IMR-90 (cell line): ENCODE results near the gene TBCK. TPM values are rescaled to one million over a fixed set of nuclear protein-coding genes. Genes with fewer than 3 reads are reported as not detected.

Experiments used
- ATAC-seq: fragments of 200-7000 bp; cut with Tn5 transposase; 2 replicates; pipeline ENCODE4 v1.9.1; 2020; ENCODE audit warnings: low read depth, mild to moderate bottlenecking, moderate library complexity
- BruUV-seq: library from RNA; stranded (reverse); fragments of 400-500 nt; replicated peaks from 2 replicates; lab custom pipeline; 2021; lab: Mats Ljungman, UMichigan
- CTCF ChIA-PET: fragments of 300-600 bp; formaldehyde crosslinking; extraction: SDS; loops from one replicate; lab custom pipeline; 2021; ENCODE audit warnings: antibody characterized with exemption; lab: Yijun Ruan, JAX
- POLR2A ChIA-PET: fragments of 300-600 bp; sonication (Branson Sonifier 250); formaldehyde crosslinking; loops from one replicate; lab custom pipeline; 2022; ENCODE audit warnings: antibody characterized with exemption; ENCODE audit not compliant: unreplicated experiment; lab: Charles Lee
- DNase-seq: peaks from one replicate; pipeline ENCODE4 v3.0.0; 2013
- H2AFZ ChIP-seq: replicated peaks from 2 replicates; pipeline ENCODE3; 2013; ENCODE audit warnings: low read length, mild to moderate bottlenecking; ENCODE audit not compliant: poor library complexity
- H2AK5ac ChIP-seq: 2 replicates; pipeline ENCODE4 v1.6.1; 2013; ENCODE audit warnings: low read depth, low read length, inconsistent platforms
- H2AK9ac ChIP-seq: replicated peaks from 2 replicates; pipeline ENCODE3; 2013; ENCODE audit warnings: mild to moderate bottlenecking, low read depth, low read length, moderate library complexity; ENCODE audit not compliant: poor library complexity
- H2BK120ac ChIP-seq: 2 replicates; pipeline ENCODE4 v1.6.1; 2013; ENCODE audit warnings: low read depth, low read length, inconsistent platforms
- H2BK15ac ChIP-seq: 3 replicates; pipeline ENCODE4 v1.6.1; 2013; ENCODE audit warnings: low read depth, low read length, inconsistent platforms
- H2BK20ac ChIP-seq: 2 replicates; pipeline ENCODE4 v1.6.1; 2013; ENCODE audit warnings: low read depth, mild to moderate bottlenecking, inconsistent platforms, low read length, moderate library complexity
- H2BK5ac ChIP-seq: 2 replicates; pipeline ENCODE4 v1.6.1; 2013; ENCODE audit warnings: mild to moderate bottlenecking, low read depth, low read length, inconsistent platforms; ENCODE audit not compliant: poor library complexity, severe bottlenecking
- H3K14ac ChIP-seq: replicated peaks from 2 replicates; pipeline ENCODE4 v1.6.1; 2013; ENCODE audit warnings: low read depth, low read length, inconsistent platforms
- H3K18ac ChIP-seq: 2 replicates; pipeline ENCODE4 v1.6.1; 2013; ENCODE audit warnings: low read depth, low read length, control low read depth
- H3K23ac ChIP-seq: 2 replicates; pipeline ENCODE4 v1.6.1; 2013; ENCODE audit warnings: low read depth, low read length, inconsistent platforms
- H3K27ac ChIP-seq: 2 replicates; pipeline ENCODE4 v1.5.1; 2013; ENCODE audit warnings: mild to moderate bottlenecking, control low read depth, low read length; ENCODE audit not compliant: insufficient read depth
- H3K27me3 ChIP-seq: 2 replicates; pipeline ENCODE4 v1.6.1; 2013; ENCODE audit warnings: low read length; ENCODE audit not compliant: control insufficient read depth, insufficient read depth
- H3K36me3 ChIP-seq: 2 replicates; pipeline ENCODE4 v1.6.1; 2013; ENCODE audit warnings: low read length, mixed read lengths; ENCODE audit not compliant: control insufficient read depth, insufficient read depth
- H3K4ac ChIP-seq: 2 replicates; pipeline ENCODE4 v1.6.1; 2013; ENCODE audit warnings: low read depth, low read length, inconsistent platforms
- H3K4me1 ChIP-seq: 2 replicates; pipeline ENCODE4 v1.6.1; 2013; ENCODE audit warnings: low read length, mixed read lengths; ENCODE audit not compliant: control insufficient read depth, insufficient read depth
- H3K4me2 ChIP-seq: 2 replicates; pipeline ENCODE4 v1.6.1; 2013; ENCODE audit warnings: low read depth, mild to moderate bottlenecking, control low read depth, low read length, moderate library complexity
- H3K4me3 ChIP-seq: 2 replicates; pipeline ENCODE4 v1.5.1; 2013; ENCODE audit warnings: low read depth, mild to moderate bottlenecking, control low read depth, low read length, moderate library complexity; ENCODE audit not compliant: insufficient read depth
- H3K56ac ChIP-seq: 2 replicates; pipeline ENCODE4 v1.6.1; 2013; ENCODE audit warnings: low read length, inconsistent platforms; ENCODE audit not compliant: insufficient read depth; ENCODE audit errors: extremely low read depth
- H3K79me1 ChIP-seq, 2 experiments: 2 replicates each; pipeline ENCODE4 v1.6.1; 2013; ENCODE audit warnings: low read length in 2 of 2, inconsistent platforms in 1 of 2, low read depth in 1 of 2
- H3K9ac ChIP-seq: 2 replicates; pipeline ENCODE4 v1.6.1; 2013; ENCODE audit warnings: low read depth, low read length, control low read depth
- H3K9me1 ChIP-seq: 2 replicates; pipeline ENCODE4 v1.6.1; 2013; ENCODE audit warnings: low read length, inconsistent platforms; ENCODE audit not compliant: insufficient read depth
- H3K9me3 ChIP-seq: 2 replicates; pipeline ENCODE4 v1.6.1; 2013; ENCODE audit warnings: low read length; ENCODE audit not compliant: control insufficient read depth, insufficient read depth
- H4K20me1 ChIP-seq: 2 replicates; pipeline ENCODE4 v1.6.1; 2013; ENCODE audit warnings: low read length, inconsistent platforms; ENCODE audit not compliant: insufficient read depth
- H4K5ac ChIP-seq: 2 replicates; pipeline ENCODE4 v1.6.1; 2013; ENCODE audit warnings: mild to moderate bottlenecking, low read depth, low read length, control low read depth
- H4K8ac ChIP-seq, 2 experiments: 2 replicates each; pipeline ENCODE4 v1.6.1; 2013; ENCODE audit warnings: low read depth in 2 of 2, low read length in 2 of 2, control low read depth in 1 of 2, inconsistent platforms in 1 of 2
- H4K91ac ChIP-seq: 2 replicates; pipeline ENCODE4 v1.6.1; 2013; ENCODE audit warnings: low read depth, low read length, inconsistent platforms; ENCODE audit not compliant: insufficient read depth
- BHLHE40 ChIP-seq: fragments of 150-350 bp; IDR thresholded peaks from 2 replicates; pipeline ENCODE4 v1.6.1; 2016; ENCODE audit warnings: mild to moderate bottlenecking, low read depth, low read length
- CEBPB ChIP-seq: IDR thresholded peaks from 2 replicates; pipeline ENCODE4 v1.6.1; 2012; ENCODE audit warnings: low read depth, low read length, improper control_type of control experiment
- CHD1 ChIP-seq: IDR thresholded peaks from 2 replicates; pipeline ENCODE4 v1.6.1; 2012; ENCODE audit warnings: low read depth, low read length, improper control_type of control experiment
- CTCF ChIP-seq: conservative IDR thresholded peaks from 2 replicates; pipeline ENCODE4 v1.5.1; 2012; ENCODE audit warnings: mild to moderate bottlenecking, low read depth, low read length, improper control_type of control experiment
- ELK1 ChIP-seq: fragments of 150-350 bp; IDR thresholded peaks from 2 replicates; pipeline ENCODE4 v1.6.1; 2016; ENCODE audit warnings: low read depth, mild to moderate bottlenecking, low read length, moderate library complexity, borderline replicate concordance
- FOS ChIP-seq: fragments of 150-350 bp; IDR thresholded peaks from 2 replicates; pipeline ENCODE4 v1.6.1; 2016; ENCODE audit warnings: low read depth, low read length
- MAFK ChIP-seq: IDR thresholded peaks from 2 replicates; pipeline ENCODE4 v1.6.1; 2012; ENCODE audit warnings: low read depth, low read length, improper control_type of control experiment
- MAZ ChIP-seq: IDR thresholded peaks from 2 replicates; pipeline ENCODE4 v1.6.1; 2012; ENCODE audit warnings: low read depth, mild to moderate bottlenecking, low read length, improper control_type of control experiment, moderate library complexity, borderline replicate concordance
- MXI1 ChIP-seq: IDR thresholded peaks from 2 replicates; pipeline ENCODE4 v1.6.1; 2012; ENCODE audit warnings: low read depth, mild to moderate bottlenecking, low read length, moderate library complexity, borderline replicate concordance
- NFE2L2 ChIP-seq: fragments of 150-350 bp; IDR thresholded peaks from 2 replicates; pipeline ENCODE4 v1.6.1; 2016; ENCODE audit warnings: low read depth, mild to moderate bottlenecking, low read length
- POLR2A ChIP-seq: IDR thresholded peaks from 2 replicates; pipeline ENCODE4 v1.6.1; 2012; ENCODE audit warnings: mild to moderate bottlenecking, low read depth, low read length
- RAD21 ChIP-seq: IDR thresholded peaks from 2 replicates; pipeline ENCODE4 v1.6.1; 2012; ENCODE audit warnings: low read length, improper control_type of control experiment
- RCOR1 ChIP-seq: IDR thresholded peaks from 2 replicates; pipeline ENCODE4 v1.6.1; 2012; ENCODE audit warnings: mild to moderate bottlenecking, low read length, improper control_type of control experiment; ENCODE audit not compliant: insufficient replicate concordance
- RFX5 ChIP-seq: IDR thresholded peaks from 2 replicates; pipeline ENCODE4 v1.8.0; 2012; ENCODE audit warnings: low read depth, mild to moderate bottlenecking, low read length, moderate library complexity
- SMC3 ChIP-seq: fragments of 150-350 bp; IDR thresholded peaks from 2 replicates; pipeline ENCODE4 v1.6.1; 2016; ENCODE audit warnings: low read depth, mild to moderate bottlenecking, antibody characterized with exemption, low read length, moderate library complexity
- USF2 ChIP-seq: fragments of 150-350 bp; IDR thresholded peaks from 2 replicates; pipeline ENCODE4 v1.6.1; 2017; ENCODE audit warnings: mild to moderate bottlenecking, antibody characterized with exemption, low read length, low read depth
- WGBS, 2 experiments: methylation state at CpG; one replicate each; pipeline versions ENCODE4 v1.1.5 to v1.1.7; 2013; ENCODE audit warnings: missing lambda C conversion rate in 2 of 2; ENCODE audit not compliant: insufficient read length in 1 of 2; ENCODE audit errors: extremely low coverage in 2 of 2; 5-methylcytosine and 5-hydroxymethylcytosine counted together
- dilution Hi-C: fragments of 300-500 bp; cut with HindIII; formaldehyde crosslinking; loops from one replicate; pipeline ENCODE4 v1.14.3; 2018; ENCODE audit warnings: low sequenced_read_pairs; ENCODE audit not compliant: unreplicated experiment
- in situ Hi-C: fragments of 300-500 bp; cut with MboI; formaldehyde crosslinking; loops from 3 replicates; pipeline ENCODE4 v1.14.3; 2019; ENCODE audit warnings: low sequenced_read_pairs, inconsistent platforms, mixed read lengths
- intact Hi-C: fragments of 100-400 bp; cut with micrococcal nuclease; formaldehyde crosslinking; loops from 2 replicates; pipeline ENCODE4 v1.10.0; 2022
- polyA plus RNA-seq, 3 experiments: library from polyadenylated mRNA; depleted of rRNA; stranded (reverse); fragments of >200 nt; gene quantifications; 2 replicates each; pipeline ENCODE4 v1.2.3, GENCODE V29; 2012; ENCODE audit warnings: low replicate concordance in 1 of 3
- total RNA-seq: library from RNA; depleted of rRNA; stranded (reverse); fragments of >200 nt; gene quantifications from 2 replicates; pipeline ENCODE4 v1.2.3, GENCODE V29; 2012

The TBCK gene
- total and polyA plus RNA-seq, 2 of the 4 experiments (the other 2 are of a cell fraction), result 10.7 to 29.9 TPM

DNA sequence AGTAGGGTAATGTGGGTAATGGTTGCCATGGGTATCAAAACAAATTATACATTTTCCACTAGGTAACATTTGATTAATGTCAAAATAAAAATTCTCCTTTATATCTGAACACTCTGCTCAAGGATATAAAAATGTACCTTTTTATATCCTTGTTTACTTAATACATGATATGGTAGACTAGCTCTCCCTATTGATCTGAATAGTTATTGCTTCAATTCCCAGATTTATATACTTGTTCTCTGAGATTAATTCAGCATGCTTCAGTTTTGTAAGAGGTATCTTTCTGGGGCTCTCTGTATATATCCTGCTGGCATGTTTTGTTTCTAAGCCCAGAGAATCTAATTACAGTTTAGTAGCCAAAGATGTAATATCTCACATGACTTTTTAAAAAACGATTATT is 251.0 kb downstream of the TBCK start:
- intact Hi-C loops, result no loop called here
- no peak overlapping the region for H3K4me2 ChIP-seq
- H3K4me3 ChIP-seq, result no peak overlapping the region
- H3K27me3 ChIP-seq, result no peaks in the 10 kb centered on the region; the same call in 1 of the 2 replicates
- no peaks in the 10 kb centered on the region for H3K4me1 ChIP-seq
- WGBS, 2 experiments, result no CpG with 5 or more reads among the region's 1 CpG
- H3K27ac ChIP-seq, result no peak overlapping the region
- H4K5ac ChIP-seq, result no peak overlapping the region
- no peak overlapping the region for H3K18ac ChIP-seq
- H4K20me1 ChIP-seq, result no peaks in the 10 kb centered on the region
- H3K9ac ChIP-seq, result no peak overlapping the region
- no peak overlapping the region for H2BK120ac ChIP-seq
- no peaks in the 10 kb centered on the region for H3K9me1 ChIP-seq
- CTCF ChIA-PET, result no interaction called here
- H3K4ac ChIP-seq, result no peak overlapping the region
- H4K91ac ChIP-seq, result no peak overlapping the region
- in situ Hi-C loops, result no loop called here
- POLR2A ChIA-PET, result no interaction called here
- H2BK15ac ChIP-seq, result no peak overlapping the region
- no peak overlapping the region for H2AFZ ChIP-seq
- no peak overlapping the region for H2BK5ac ChIP-seq
- DNase-seq (no peak), ATAC-seq (no peak)
- no TSS peak for BruUV-seq
- no peak overlapping the region for H2AK9ac ChIP-seq
- no peaks in the 10 kb centered on the region for H3K9me3 ChIP-seq
- H3K56ac ChIP-seq, result no peak overlapping the region
- no peaks in the 10 kb centered on the region for H3K79me1 ChIP-seq
- dilution Hi-C loops, result no loop called here
- no peak overlapping the region for H3K23ac ChIP-seq
- no peak overlapping the region for H4K8ac ChIP-seq
- no peaks in the 10 kb centered on the region for H3K36me3 ChIP-seq
- no peak overlapping the region for H2AK5ac ChIP-seq
- H2BK20ac ChIP-seq, result no peak overlapping the region
- no peak for TF ChIP-seq BHLHE40
- no peak for TF ChIP-seq MAZ
- no peak for TF ChIP-seq RCOR1
- no peak for TF ChIP-seq MXI1
- no peak for TF ChIP-seq NFE2L2
- no peak for TF ChIP-seq CEBPB
- no peak for TF ChIP-seq FOS
- no peak for TF ChIP-seq CTCF
- no peak for TF ChIP-seq RAD21
- no peak for TF ChIP-seq ELK1
- TF ChIP-seq POLR2A, result no peak
- TF ChIP-seq CHD1, result no peak
- TF ChIP-seq MAFK, result no peak
- TF ChIP-seq SMC3, result no peak
- no peak for TF ChIP-seq RFX5
- TF ChIP-seq USF2, result no peak
- no peak overlapping the region for H3K14ac ChIP-seq
